ENCODE results near the gene SDHA. TPM values are rescaled to one million over a fixed set of nuclear protein-coding genes. Genes with fewer than 3 reads are reported as not detected.

Gene SDHA
- total RNA-seq, 1 experiment from 2014 or later: 134 TPM

GRCh38 chr5:179401-179800, 38.7 kb upstream of the SDHA start:
- no peak overlapping the region for H3K4me2 ChIP-seq (ENCODE audit: low read length)
- intact Hi-C loops (cut with micrococcal nuclease): no loop called here
- DNase-seq (ENCODE audit: low read depth, low spot score): no peak
- no peak overlapping the region for H3K9ac ChIP-seq (ENCODE audit: low read length)
- H3K36me3 ChIP-seq (ENCODE audit: control insufficient read depth in 1 of 2, insufficient read depth in 2 of 2, low read length in 2 of 2): no peaks in the 10 kb centered on the region
- no peak overlapping the region for H3K4me3 ChIP-seq (replicated peaks in 1 of 2; ENCODE audit: low read depth in 1 of 2, low read length in 2 of 2)
- TF ChIP-seq MAX (IDR thresholded peaks at IDR 0.05): no peak
- TF ChIP-seq POLR2A (IDR thresholded peaks at IDR 0.05; ENCODE audit: borderline replicate concordance, extremely low read depth, insufficient read depth, insufficient read length): no peak
- TF ChIP-seq TCF7L2 (IDR thresholded peaks at IDR 0.05; ENCODE audit: borderline replicate concordance, extremely low read depth, insufficient read depth, insufficient read length): no peak
- no peak for TF ChIP-seq JUND (IDR thresholded peaks at IDR 0.05)
- TF ChIP-seq SP1 (IDR thresholded peaks at IDR 0.05; ENCODE audit: low read depth): no peak
- TF ChIP-seq RAD21 (IDR thresholded peaks at IDR 0.05; ENCODE audit: low read depth): no peak
- TF ChIP-seq ATF3 (IDR thresholded peaks at IDR 0.05): no peak
- no peak for TF ChIP-seq CEBPB (IDR thresholded peaks at IDR 0.05; ENCODE audit: low read depth)
- no peak for TF ChIP-seq EGR1 (IDR thresholded peaks at IDR 0.05; ENCODE audit: low read depth)
- no peak for TF ChIP-seq REST (IDR thresholded peaks at IDR 0.05; ENCODE audit: low read depth)
- TF ChIP-seq ZBTB33 (IDR thresholded peaks at IDR 0.05; ENCODE audit: extremely low read depth, insufficient replicate concordance, low read length): no peak
- TF ChIP-seq ZFX (IDR thresholded peaks at IDR 0.05): no peak
- TF ChIP-seq ZNF274 (IDR thresholded peaks at IDR 0.05; ENCODE audit: low read depth, low read length): no peak
- no peak for TF ChIP-seq FOSL1 (IDR thresholded peaks at IDR 0.05; ENCODE audit: low read depth)
- TF ChIP-seq SIN3A (IDR thresholded peaks at IDR 0.05; ENCODE audit: low read depth): no peak
- TF ChIP-seq SRF (IDR thresholded peaks at IDR 0.05; ENCODE audit: low read depth): no peak
- no peak for TF ChIP-seq YY1 (IDR thresholded peaks at IDR 0.05; ENCODE audit: extremely low read depth, insufficient replicate concordance, low read depth, low read length)
- TF ChIP-seq ELF1 (IDR thresholded peaks at IDR 0.05; ENCODE audit: borderline replicate concordance, low read depth): no peak
- TF ChIP-seq, protein P1, sequence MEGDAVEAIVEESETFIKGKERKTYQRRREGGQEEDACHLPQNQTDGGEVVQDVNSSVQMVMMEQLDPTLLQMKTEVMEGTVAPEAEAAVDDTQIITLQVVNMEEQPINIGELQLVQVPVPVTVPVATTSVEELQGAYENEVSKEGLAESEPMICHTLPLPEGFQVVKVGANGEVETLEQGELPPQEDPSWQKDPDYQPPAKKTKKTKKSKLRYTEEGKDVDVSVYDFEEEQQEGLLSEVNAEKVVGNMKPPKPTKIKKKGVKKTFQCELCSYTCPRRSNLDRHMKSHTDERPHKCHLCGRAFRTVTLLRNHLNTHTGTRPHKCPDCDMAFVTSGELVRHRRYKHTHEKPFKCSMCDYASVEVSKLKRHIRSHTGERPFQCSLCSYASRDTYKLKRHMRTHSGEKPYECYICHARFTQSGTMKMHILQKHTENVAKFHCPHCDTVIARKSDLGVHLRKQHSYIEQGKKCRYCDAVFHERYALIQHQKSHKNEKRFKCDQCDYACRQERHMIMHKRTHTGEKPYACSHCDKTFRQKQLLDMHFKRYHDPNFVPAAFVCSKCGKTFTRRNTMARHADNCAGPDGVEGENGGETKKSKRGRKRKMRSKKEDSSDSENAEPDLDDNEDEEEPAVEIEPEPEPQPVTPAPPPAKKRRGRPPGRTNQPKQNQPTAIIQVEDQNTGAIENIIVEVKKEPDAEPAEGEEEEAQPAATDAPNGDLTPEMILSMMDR (IDR thresholded peaks at IDR 0.05 in 2 of 3, conservative IDR thresholded peaks at IDR 0.05 in 1 of 3; ENCODE audit: borderline replicate concordance in 1 of 3, insufficient read depth in 1 of 3, low read depth in 2 of 3, low read length in 2 of 3): no peak
- no peak for TF ChIP-seq CBX3 (IDR thresholded peaks at IDR 0.05; ENCODE audit: low read depth)
- ATAC-seq: no peak
- no peaks in the 10 kb centered on the region for H3K9me2 ChIP-seq (ENCODE audit: insufficient read depth)
- CTCF ChIA-PET: interaction anchor here (1.2 to 1.5 kb wide), 2 partner anchors 9 kb away, joined by 5 to 6 read pairs; no protein-coding TSS in a partner anchor
- no peak overlapping the region for H3K27ac ChIP-seq (ENCODE audit: low read depth, low read length)
- RAD21 ChIA-PET (ENCODE audit: low non-redundant PET in 1 of 2, low total read pairs in 2 of 2, uncharacterized antibody in 2 of 2, unreplicated experiment in 2 of 2): no interaction called here
- H3K27me3 ChIP-seq (ENCODE audit: insufficient read depth, low read length): peaks cover 8% of the 10 kb centered on the region; the same call in 1 of the 2 replicates
- H2AFZ ChIP-seq (ENCODE audit: low read depth, low read length, poor library complexity, severe bottlenecking): no peak overlapping the region
- POLR2A ChIA-PET: no interaction called here
- no peaks in the 10 kb centered on the region for H3K9me3 ChIP-seq (ENCODE audit: control insufficient read depth in 1 of 2, insufficient read depth in 1 of 2, low read depth in 1 of 2, low read length in 2 of 2)
- H3K4me1 ChIP-seq (ENCODE audit: control insufficient read depth in 1 of 2, insufficient read depth in 2 of 2, low read length in 2 of 2): peaks cover 3 to 5% of the 10 kb centered on the region in 2 experiments; a peak in 1 of 4 replicates
- no peaks in the 10 kb centered on the region for H4K20me1 ChIP-seq (ENCODE audit: insufficient read depth)
- H3K79me2 ChIP-seq (ENCODE audit: insufficient read depth, low read length): no peaks in the 10 kb centered on the region
- BruUV-seq (replicated peaks): no TSS peak

All from HCT116 (cell line).